H1 (cell line): ENCODE results near the gene USH2A.

Experiments
- POLR2A ChIP-seq, 2 experiments: IDR thresholded peaks; 1 replicate in 1 of 2; 2 replicates in 1 of 2; pipeline ENCODE4 v1.6.1; 2011; ENCODE audit warnings: low read depth in 2 of 2, low read length in 2 of 2, mild to moderate bottlenecking in 2 of 2; ENCODE audit errors: control extremely low read depth in 1 of 2
- RBBP5 ChIP-seq: IDR thresholded peaks from 2 replicates; pipeline ENCODE4 v1.7.1; 2012; ENCODE audit warnings: low read depth, mild to moderate bottlenecking, inconsistent platforms, low read length, moderate library complexity, borderline replicate concordance
- RFX5 ChIP-seq: IDR thresholded peaks from 2 replicates; pipeline ENCODE4 v1.6.1; 2011; ENCODE audit warnings: low read depth, low read length, improper control_type of control experiment, borderline replicate concordance
- TF ChIP-seq, protein P1 (sequence below), 3 experiments: IDR thresholded peaks; 1 replicate in 2 of 3; 2 replicates in 1 of 3; pipeline versions ENCODE4 v1.5.1 to v1.6.1; 2011; ENCODE audit warnings: low read length in 3 of 3, mild to moderate bottlenecking in 3 of 3, inconsistent platforms in 2 of 3, low read depth in 1 of 3, moderate library complexity in 1 of 3; ENCODE audit not compliant: insufficient read depth in 1 of 3; ENCODE audit errors: control extremely low read depth in 1 of 3

DNA sequence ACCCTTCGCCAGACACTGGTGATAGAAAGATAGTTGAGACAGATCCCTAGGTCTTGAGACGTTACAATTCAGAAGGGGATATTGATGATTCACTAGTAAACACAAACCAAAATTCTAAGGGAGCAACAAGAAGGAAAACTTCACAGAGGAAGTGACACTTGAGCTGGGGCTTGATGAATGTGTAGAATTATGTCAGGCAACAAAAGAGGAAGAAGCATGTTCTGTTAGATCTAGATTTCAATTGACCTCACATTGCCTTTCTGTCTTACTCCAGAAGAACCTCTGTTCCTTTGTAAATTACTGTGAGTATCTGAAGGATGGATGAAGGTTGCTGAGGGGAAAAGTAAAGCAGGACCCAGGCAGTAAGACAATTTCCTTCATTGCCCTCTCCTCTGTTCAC is 528.0 kb downstream of the USH2A start:
- TF ChIP-seq, protein P1, sequence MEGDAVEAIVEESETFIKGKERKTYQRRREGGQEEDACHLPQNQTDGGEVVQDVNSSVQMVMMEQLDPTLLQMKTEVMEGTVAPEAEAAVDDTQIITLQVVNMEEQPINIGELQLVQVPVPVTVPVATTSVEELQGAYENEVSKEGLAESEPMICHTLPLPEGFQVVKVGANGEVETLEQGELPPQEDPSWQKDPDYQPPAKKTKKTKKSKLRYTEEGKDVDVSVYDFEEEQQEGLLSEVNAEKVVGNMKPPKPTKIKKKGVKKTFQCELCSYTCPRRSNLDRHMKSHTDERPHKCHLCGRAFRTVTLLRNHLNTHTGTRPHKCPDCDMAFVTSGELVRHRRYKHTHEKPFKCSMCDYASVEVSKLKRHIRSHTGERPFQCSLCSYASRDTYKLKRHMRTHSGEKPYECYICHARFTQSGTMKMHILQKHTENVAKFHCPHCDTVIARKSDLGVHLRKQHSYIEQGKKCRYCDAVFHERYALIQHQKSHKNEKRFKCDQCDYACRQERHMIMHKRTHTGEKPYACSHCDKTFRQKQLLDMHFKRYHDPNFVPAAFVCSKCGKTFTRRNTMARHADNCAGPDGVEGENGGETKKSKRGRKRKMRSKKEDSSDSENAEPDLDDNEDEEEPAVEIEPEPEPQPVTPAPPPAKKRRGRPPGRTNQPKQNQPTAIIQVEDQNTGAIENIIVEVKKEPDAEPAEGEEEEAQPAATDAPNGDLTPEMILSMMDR (IDR thresholded peaks at IDR 0.05; ENCODE audit: control extremely low read depth in 1 of 3, insufficient read depth in 1 of 3, low read depth in 1 of 3, low read length in 3 of 3), result no peak
- TF ChIP-seq RFX5 (no peak), RBBP5 (no peak), POLR2A (IDR thresholded peaks at IDR 0.05; ENCODE audit: control extremely low read depth in 1 of 2, low read depth in 2 of 2, low read length in 2 of 2) (no peak)
